GM12874 (cell line): ENCODE measurements around the gene OR1S2.
"Not testable (repeated sequence)": the region's sequence is repeated elsewhere in the genome, so short reads cannot be mapped to it uniquely, and the experiment has no call there.

ENCODE experiments used
- TF ChIP-seq, protein P1 (sequence below): IDR thresholded peaks from 2 replicates; pipeline ENCODE4 v1.5.1; 2011; ENCODE audit warnings: low read depth, mild to moderate bottlenecking, control low read depth, low read length, moderate library complexity; ENCODE audit not compliant: insufficient read depth

The OR1S2 gene, protein sequence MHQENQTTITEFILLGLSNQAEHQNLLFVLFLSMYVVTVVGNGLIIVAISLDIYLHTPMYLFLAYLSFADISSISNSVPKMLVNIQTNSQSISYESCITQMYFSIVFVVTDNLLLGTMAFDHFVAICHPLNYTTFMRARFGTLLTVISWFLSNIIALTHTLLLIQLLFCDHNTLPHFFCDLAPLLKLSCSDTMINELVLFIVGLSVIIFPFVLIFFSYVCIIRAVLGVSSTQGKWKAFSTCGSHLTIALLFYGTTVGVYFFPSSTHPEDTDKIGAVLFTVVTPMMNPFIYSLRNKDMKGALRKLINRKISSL

DNA sequence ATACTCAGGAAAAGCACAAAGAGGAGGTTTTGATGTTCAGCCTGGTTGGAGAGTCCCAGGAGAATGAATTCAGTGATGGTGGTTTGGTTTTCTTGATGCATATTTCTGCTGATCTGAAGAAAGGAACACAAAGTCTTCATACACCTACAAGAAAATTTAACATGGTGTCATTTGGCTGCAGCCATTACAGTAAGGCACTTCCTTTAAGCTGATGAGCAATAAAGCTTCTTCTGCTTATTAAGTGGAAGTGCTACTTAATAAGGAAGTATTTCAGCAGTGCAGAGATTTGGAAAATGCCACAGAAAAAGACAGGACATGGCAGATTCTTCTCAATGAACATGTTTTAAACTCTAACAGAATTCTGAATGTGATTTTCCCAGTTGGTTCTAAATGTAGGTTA is at the start of gene OR1S2:
Gene OR1S2, minus strand, starts transcription at position 101 of the 400 bp plus-strand sequence. Its CDS starts 0 bp downstream, at position 101.
- TF ChIP-seq, protein P1, sequence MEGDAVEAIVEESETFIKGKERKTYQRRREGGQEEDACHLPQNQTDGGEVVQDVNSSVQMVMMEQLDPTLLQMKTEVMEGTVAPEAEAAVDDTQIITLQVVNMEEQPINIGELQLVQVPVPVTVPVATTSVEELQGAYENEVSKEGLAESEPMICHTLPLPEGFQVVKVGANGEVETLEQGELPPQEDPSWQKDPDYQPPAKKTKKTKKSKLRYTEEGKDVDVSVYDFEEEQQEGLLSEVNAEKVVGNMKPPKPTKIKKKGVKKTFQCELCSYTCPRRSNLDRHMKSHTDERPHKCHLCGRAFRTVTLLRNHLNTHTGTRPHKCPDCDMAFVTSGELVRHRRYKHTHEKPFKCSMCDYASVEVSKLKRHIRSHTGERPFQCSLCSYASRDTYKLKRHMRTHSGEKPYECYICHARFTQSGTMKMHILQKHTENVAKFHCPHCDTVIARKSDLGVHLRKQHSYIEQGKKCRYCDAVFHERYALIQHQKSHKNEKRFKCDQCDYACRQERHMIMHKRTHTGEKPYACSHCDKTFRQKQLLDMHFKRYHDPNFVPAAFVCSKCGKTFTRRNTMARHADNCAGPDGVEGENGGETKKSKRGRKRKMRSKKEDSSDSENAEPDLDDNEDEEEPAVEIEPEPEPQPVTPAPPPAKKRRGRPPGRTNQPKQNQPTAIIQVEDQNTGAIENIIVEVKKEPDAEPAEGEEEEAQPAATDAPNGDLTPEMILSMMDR = no peak

DNA sequence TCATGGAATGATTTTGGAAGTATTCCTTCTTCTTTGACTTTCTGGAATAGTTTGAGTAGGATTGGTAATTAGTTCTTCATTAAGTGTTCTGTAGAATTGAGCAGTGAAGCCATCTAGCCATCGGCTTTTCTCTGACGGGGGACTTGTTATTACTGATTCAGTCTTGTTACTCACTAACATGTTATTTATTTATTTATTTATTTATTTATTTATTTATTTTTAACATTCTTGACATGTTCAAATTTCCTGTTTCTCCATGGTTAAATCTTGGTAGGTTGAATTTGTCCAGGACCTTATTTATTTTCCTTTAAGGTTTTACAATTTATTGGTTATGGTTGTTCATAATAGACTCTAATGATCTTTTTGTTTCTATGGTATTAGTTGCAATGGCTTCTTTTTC is 40.0 kb upstream of the OR1S2 start:
- TF ChIP-seq, protein P1 = no peak

DNA sequence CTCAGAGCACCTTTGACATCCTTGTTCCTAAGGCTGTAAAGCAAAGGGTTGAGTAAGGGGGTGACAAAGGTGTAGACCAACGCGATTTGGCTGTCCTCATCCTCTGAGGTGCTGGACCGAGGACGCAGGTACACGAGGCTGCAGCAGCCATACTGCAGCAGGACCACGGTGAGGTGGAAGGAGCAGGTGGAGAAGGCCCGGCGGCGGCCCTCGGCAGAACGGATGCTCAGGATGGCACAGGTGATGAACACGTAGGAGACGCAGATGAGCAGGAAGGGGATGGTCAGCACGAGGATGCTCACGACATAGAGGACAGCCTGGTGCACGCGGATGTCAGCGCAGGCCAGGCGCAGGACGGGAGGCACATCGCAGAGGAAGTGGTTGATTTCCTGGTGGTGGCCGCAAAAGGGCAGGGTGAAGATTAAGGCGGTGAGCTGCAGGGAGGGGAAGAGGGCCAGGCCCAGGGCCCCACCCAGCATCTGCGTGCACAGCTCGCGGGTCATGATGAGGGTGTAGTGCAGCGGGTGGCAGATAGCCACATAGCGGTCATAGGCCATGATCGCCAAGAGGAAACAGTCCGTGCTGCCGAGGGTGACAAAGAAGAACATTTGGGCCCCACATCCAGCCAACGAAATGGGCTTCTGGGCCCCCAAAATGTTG is 24.1 kb upstream of the OR1S2 start:
- TF ChIP-seq, protein P1 = no peak

DNA sequence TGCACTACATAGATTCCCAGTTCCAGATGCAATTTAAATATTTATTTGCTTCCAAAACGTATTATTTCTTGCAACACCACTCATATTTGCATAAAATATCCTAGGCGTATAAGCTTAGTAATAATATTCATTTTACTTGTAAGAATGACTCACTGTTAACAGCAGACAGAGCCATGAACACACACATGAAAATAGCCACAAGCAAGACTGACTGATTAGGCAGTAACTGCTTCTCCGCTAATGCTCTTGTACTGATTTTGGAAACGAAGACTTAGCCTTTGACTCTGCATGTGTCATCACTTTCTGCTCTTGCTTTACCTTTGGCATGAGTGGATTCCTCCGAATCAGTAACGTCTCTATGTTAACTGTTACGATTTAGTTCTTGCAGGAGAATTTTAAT is 18.8 kb upstream of the OR1S2 start:
- TF ChIP-seq, protein P1 = no peak

DNA sequence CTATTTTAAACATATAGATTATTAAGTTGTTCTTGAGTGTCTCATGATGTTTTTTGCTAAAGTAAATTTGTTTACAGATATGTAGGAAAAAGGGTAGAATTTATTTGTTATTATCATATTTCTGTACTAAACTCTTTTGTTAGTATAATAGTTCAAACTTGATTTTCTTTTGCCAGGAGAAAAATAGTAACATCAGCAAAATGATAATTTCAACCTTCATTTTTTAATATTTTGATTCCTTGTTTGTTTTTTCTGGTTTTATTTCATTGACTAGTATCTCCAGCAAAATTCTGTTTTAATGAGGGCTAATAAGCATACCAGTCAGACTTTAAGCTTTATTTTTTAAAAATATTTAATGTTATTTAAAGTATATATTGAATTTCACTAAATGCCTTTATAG is 12.5 kb upstream of the OR1S2 start:
- TF ChIP-seq, protein P1 = no peak

DNA sequence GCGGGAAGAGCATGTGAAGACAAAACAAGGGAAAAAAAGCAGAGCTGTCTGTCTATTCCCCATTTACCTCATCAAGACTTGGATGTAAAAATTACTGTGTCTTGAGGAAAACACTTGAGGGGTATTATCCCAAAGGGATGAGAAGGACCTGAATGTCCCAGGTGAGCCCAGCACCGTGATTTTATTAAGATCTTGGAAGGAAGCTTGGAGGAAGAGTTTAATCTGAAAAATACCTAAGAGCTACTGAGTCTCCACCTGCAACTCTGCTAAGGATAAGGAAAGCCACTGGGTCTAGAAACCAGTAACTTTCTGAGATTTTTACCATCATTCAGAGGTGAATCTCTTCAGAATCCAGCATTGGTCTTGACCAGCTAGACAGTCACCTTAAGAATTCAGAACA is 8.5 kb upstream of the OR1S2 start, which contains the start of gene OR1S1:
Gene OR1S1, plus strand, starts transcription at position 301 of the 400 bp plus-strand sequence.
- TF ChIP-seq, protein P1 = not testable (repeated sequence)

DNA sequence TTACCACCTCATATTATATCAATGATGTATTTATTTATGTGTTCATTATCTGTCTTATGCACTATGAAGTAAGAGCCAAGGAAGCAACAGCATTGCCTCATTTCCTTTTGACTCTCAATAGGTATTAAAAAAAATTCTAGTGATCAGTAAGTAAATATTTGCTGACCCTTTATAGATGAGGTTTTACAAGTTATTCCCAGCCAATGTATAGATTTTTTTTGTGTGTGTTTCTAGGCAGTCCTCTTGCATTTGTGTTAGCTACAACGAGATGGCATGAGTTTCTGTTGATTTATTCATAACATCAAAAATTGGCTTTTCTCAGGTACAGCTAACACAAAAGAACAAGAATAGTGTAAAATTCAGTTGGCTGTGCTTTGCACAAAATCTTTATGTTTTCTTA is 4.7 kb downstream of the OR1S2 start:
- TF ChIP-seq, protein P1 = no peak
